Measurements from ENCODE around the gene MST1.

MST1 gene

GRCh38 chr3:49655731-49656285, 33.5 kb downstream of the MST1 start:
- Histone ChIP-seq H3K9ac (ENCODE audit: low read length in 2 of 2) (no peak overlapping the region), H3K27ac (ENCODE audit: low read length) (no peak overlapping the region), H3K36me3 (ENCODE audit: control insufficient read depth in 2 of 2, insufficient read depth in 2 of 2, low read length in 2 of 2) (no peaks in the 10 kb centered on the region), H3K9me3 (ENCODE audit: control insufficient read depth in 2 of 2, low read length in 2 of 2) (no peaks in the 10 kb centered on the region), H3K4me3 (ENCODE audit: low read length in 2 of 2) (no peak overlapping the region), H3K27me3 (ENCODE audit: control insufficient read depth in 1 of 2, insufficient read depth in 2 of 2, low read length in 2 of 2) (peaks cover 2 to 5% of the 10 kb centered on the region in 2 donors), H3K4me1 (ENCODE audit: control insufficient read depth, insufficient read depth, low read length) (peaks cover 3% of the 10 kb centered on the region)

- H3K4me1 ChIP-seq (ENCODE audit: control insufficient read depth, insufficient read depth, low read length), result peaks cover 3% of the 10 kb centered on the region
- no peak overlapping the region for H3K4me3 ChIP-seq (ENCODE audit: low read length in 2 of 2)
- H3K36me3 ChIP-seq (ENCODE audit: control insufficient read depth in 2 of 2, insufficient read depth in 2 of 2, low read length in 2 of 2), result no peaks in the 10 kb centered on the region
Measured at GRCh38 chr3:49654955-49655556, 34.2 kb downstream of the MST1 start.

GRCh38 chr3:49654176-49654825, 35.0 kb downstream of the MST1 start:
- Histone ChIP-seq H3K27ac (ENCODE audit: low read length) (no peak overlapping the region), H3K4me3 (ENCODE audit: low read length in 2 of 2) (no peak overlapping the region), H3K9me3 (ENCODE audit: control insufficient read depth in 2 of 2, low read length in 2 of 2) (no peaks in the 10 kb centered on the region), H3K4me1 (ENCODE audit: control insufficient read depth, insufficient read depth, low read length) (peaks cover 3% of the 10 kb centered on the region), H3K36me3 (ENCODE audit: control insufficient read depth in 2 of 2, insufficient read depth in 2 of 2, low read length in 2 of 2) (no peaks in the 10 kb centered on the region), H3K9ac (ENCODE audit: low read length in 2 of 2) (no peak overlapping the region), H3K27me3 (ENCODE audit: control insufficient read depth in 1 of 2, insufficient read depth in 2 of 2, low read length in 2 of 2) (peaks cover 2 to 5% of the 10 kb centered on the region in 2 donors)

More at GRCh38 chr3:49654955-49655556, 34.2 kb downstream of the MST1 start:
- peaks cover 2 to 5% of the 10 kb centered on the region in 2 donors for H3K27me3 ChIP-seq (ENCODE audit: control insufficient read depth in 1 of 2, insufficient read depth in 2 of 2, low read length in 2 of 2)
- H3K9ac ChIP-seq (ENCODE audit: low read length in 2 of 2), result no peak overlapping the region
- no peaks in the 10 kb centered on the region for H3K9me3 ChIP-seq (ENCODE audit: control insufficient read depth in 2 of 2, low read length in 2 of 2)
- H3K27ac ChIP-seq (ENCODE audit: low read length), result no peak overlapping the region

- H3K27me3 ChIP-seq (ENCODE audit: control insufficient read depth in 1 of 2, insufficient read depth in 2 of 2, low read length in 2 of 2), result peaks cover 2 to 5% of the 10 kb centered on the region in 2 donors
- H3K27ac ChIP-seq (ENCODE audit: low read length), result no peak overlapping the region
- H3K9me3 ChIP-seq (ENCODE audit: control insufficient read depth in 2 of 2, low read length in 2 of 2), result no peaks in the 10 kb centered on the region
- no peaks in the 10 kb centered on the region for H3K36me3 ChIP-seq (ENCODE audit: control insufficient read depth in 2 of 2, insufficient read depth in 2 of 2, low read length in 2 of 2)
- H3K9ac ChIP-seq (ENCODE audit: low read length in 2 of 2), result no peak overlapping the region
- no peak overlapping the region for H3K4me3 ChIP-seq (ENCODE audit: low read length in 2 of 2)
- peaks cover 3% of the 10 kb centered on the region for H3K4me1 ChIP-seq (ENCODE audit: control insufficient read depth, insufficient read depth, low read length)
Measured at GRCh38 chr3:49653621-49654020, 35.7 kb downstream of the MST1 start.

- H3K4me3 ChIP-seq (ENCODE audit: low read length in 2 of 2), result no peak overlapping the region
- H3K9me3 ChIP-seq (ENCODE audit: control insufficient read depth in 2 of 2, low read length in 2 of 2), result no peaks in the 10 kb centered on the region
- no peak overlapping the region for H3K9ac ChIP-seq (ENCODE audit: low read length in 2 of 2)
- H3K27ac ChIP-seq (ENCODE audit: low read length), result no peak overlapping the region
- peaks cover 3% of the 10 kb centered on the region for H3K4me1 ChIP-seq (ENCODE audit: control insufficient read depth, insufficient read depth, low read length)
- no peaks in the 10 kb centered on the region for H3K36me3 ChIP-seq (ENCODE audit: control insufficient read depth in 2 of 2, insufficient read depth in 2 of 2, low read length in 2 of 2)
- peaks cover 2 to 5% of the 10 kb centered on the region in 2 donors for H3K27me3 ChIP-seq (ENCODE audit: control insufficient read depth in 1 of 2, insufficient read depth in 2 of 2, low read length in 2 of 2)
Measured at GRCh38 chr3:49652903-49653415, 36.3 kb downstream of the MST1 start.

- no peak overlapping the region for H3K4me3 ChIP-seq (ENCODE audit: low read length in 2 of 2)
- no peak overlapping the region for H3K9ac ChIP-seq (ENCODE audit: low read length in 2 of 2)
- H3K9me3 ChIP-seq (ENCODE audit: control insufficient read depth in 2 of 2, low read length in 2 of 2), result no peaks in the 10 kb centered on the region
- no peaks in the 10 kb centered on the region for H3K36me3 ChIP-seq (ENCODE audit: control insufficient read depth in 2 of 2, insufficient read depth in 2 of 2, low read length in 2 of 2)
- peaks cover 3% of the 10 kb centered on the region for H3K4me1 ChIP-seq (ENCODE audit: control insufficient read depth, insufficient read depth, low read length)
- no peak overlapping the region for H3K27ac ChIP-seq (ENCODE audit: low read length)
- H3K27me3 ChIP-seq (ENCODE audit: control insufficient read depth in 1 of 2, insufficient read depth in 2 of 2, low read length in 2 of 2), result peaks cover 2 to 5% of the 10 kb centered on the region in 2 donors
Measured at GRCh38 chr3:49652218-49652902, 36.9 kb downstream of the MST1 start.

- Histone ChIP-seq H3K27ac (ENCODE audit: low read length) (no peak overlapping the region), H3K36me3 (ENCODE audit: control insufficient read depth in 2 of 2, insufficient read depth in 2 of 2, low read length in 2 of 2) (no peaks in the 10 kb centered on the region), H3K9me3 (ENCODE audit: control insufficient read depth in 2 of 2, low read length in 2 of 2) (no peaks in the 10 kb centered on the region), H3K27me3 (ENCODE audit: control insufficient read depth in 1 of 2, insufficient read depth in 2 of 2, low read length in 2 of 2) (peaks cover 0 to 2% of the 10 kb centered on the region in 2 donors), H3K9ac (ENCODE audit: low read length in 2 of 2) (no peak overlapping the region), H3K4me3 (ENCODE audit: low read length in 2 of 2) (no peak overlapping the region), H3K4me1 (ENCODE audit: control insufficient read depth, insufficient read depth, low read length) (no peaks in the 10 kb centered on the region)
Measured at GRCh38 chr3:49650637-49651036, 38.6 kb downstream of the MST1 start.

GRCh38 chr3:49650177-49650576, 39.1 kb downstream of the MST1 start:
- no peaks in the 10 kb centered on the region for H3K9me3 ChIP-seq (ENCODE audit: control insufficient read depth in 2 of 2, low read length in 2 of 2)
- no peak overlapping the region for H3K27ac ChIP-seq (ENCODE audit: low read length)
- H3K27me3 ChIP-seq (ENCODE audit: control insufficient read depth in 1 of 2, insufficient read depth in 2 of 2, low read length in 2 of 2), result no peaks in the 10 kb centered on the region
- H3K9ac ChIP-seq (ENCODE audit: low read length in 2 of 2), result no peak overlapping the region
- H3K4me1 ChIP-seq (ENCODE audit: control insufficient read depth, insufficient read depth, low read length), result no peaks in the 10 kb centered on the region
- no peaks in the 10 kb centered on the region for H3K36me3 ChIP-seq (ENCODE audit: control insufficient read depth in 2 of 2, insufficient read depth in 2 of 2, low read length in 2 of 2)
- H3K4me3 ChIP-seq (ENCODE audit: low read length in 2 of 2), result no peak overlapping the region

- Histone ChIP-seq H3K9ac (ENCODE audit: low read length in 2 of 2) (no peak overlapping the region), H3K36me3 (ENCODE audit: control insufficient read depth in 2 of 2, insufficient read depth in 2 of 2, low read length in 2 of 2) (no peaks in the 10 kb centered on the region)
Measured at GRCh38 chr3:49649576-49649975, 39.7 kb downstream of the MST1 start.

GRCh38 chr3:49648354-49649019, 40.8 kb downstream of the MST1 start:
- no peaks in the 10 kb centered on the region for H3K9me3 ChIP-seq (ENCODE audit: control insufficient read depth in 2 of 2, low read length in 2 of 2)
- H3K9ac ChIP-seq (ENCODE audit: low read length in 2 of 2), result no peak overlapping the region
- H3K36me3 ChIP-seq (ENCODE audit: control insufficient read depth in 2 of 2, insufficient read depth in 2 of 2, low read length in 2 of 2), result no peaks in the 10 kb centered on the region
- H3K4me3 ChIP-seq (ENCODE audit: low read length in 2 of 2), result no peak overlapping the region
- H3K27me3 ChIP-seq (ENCODE audit: control insufficient read depth in 1 of 2, insufficient read depth in 2 of 2, low read length in 2 of 2), result no peaks in the 10 kb centered on the region
- H3K4me1 ChIP-seq (ENCODE audit: control insufficient read depth, insufficient read depth, low read length), result no peaks in the 10 kb centered on the region
- no peak overlapping the region for H3K27ac ChIP-seq (ENCODE audit: low read length)

More at GRCh38 chr3:49649576-49649975, 39.7 kb downstream of the MST1 start:
- Histone ChIP-seq H3K27me3 (ENCODE audit: control insufficient read depth in 1 of 2, insufficient read depth in 2 of 2, low read length in 2 of 2) (no peaks in the 10 kb centered on the region), H3K4me3 (ENCODE audit: low read length in 2 of 2) (no peak overlapping the region), H3K27ac (ENCODE audit: low read length) (no peak overlapping the region), H3K9me3 (ENCODE audit: control insufficient read depth in 2 of 2, low read length in 2 of 2) (no peaks in the 10 kb centered on the region), H3K4me1 (ENCODE audit: control insufficient read depth, insufficient read depth, low read length) (no peaks in the 10 kb centered on the region)

Data from stomach smooth muscle (tissue), 2 donors.